Measurements from ENCODE around the gene TRAPPC11. TPM values are rescaled to one million over a fixed set of nuclear protein-coding genes. Genes with fewer than 3 reads are reported as not detected.

TRAPPC11 gene
- total RNA-seq, 1 donor from 2014 or later: 40.8 TPM

- H3K36me3 ChIP-seq (ENCODE audit: control insufficient read depth, insufficient read depth, low read length): no peaks in the 10 kb centered on the region
- H3K27me3 ChIP-seq (ENCODE audit: control insufficient read depth, insufficient read depth, low read length): peaks cover 5% of the 10 kb centered on the region
- peak; percentile 32 for FAIRE-seq
- TF ChIP-seq, protein P1, sequence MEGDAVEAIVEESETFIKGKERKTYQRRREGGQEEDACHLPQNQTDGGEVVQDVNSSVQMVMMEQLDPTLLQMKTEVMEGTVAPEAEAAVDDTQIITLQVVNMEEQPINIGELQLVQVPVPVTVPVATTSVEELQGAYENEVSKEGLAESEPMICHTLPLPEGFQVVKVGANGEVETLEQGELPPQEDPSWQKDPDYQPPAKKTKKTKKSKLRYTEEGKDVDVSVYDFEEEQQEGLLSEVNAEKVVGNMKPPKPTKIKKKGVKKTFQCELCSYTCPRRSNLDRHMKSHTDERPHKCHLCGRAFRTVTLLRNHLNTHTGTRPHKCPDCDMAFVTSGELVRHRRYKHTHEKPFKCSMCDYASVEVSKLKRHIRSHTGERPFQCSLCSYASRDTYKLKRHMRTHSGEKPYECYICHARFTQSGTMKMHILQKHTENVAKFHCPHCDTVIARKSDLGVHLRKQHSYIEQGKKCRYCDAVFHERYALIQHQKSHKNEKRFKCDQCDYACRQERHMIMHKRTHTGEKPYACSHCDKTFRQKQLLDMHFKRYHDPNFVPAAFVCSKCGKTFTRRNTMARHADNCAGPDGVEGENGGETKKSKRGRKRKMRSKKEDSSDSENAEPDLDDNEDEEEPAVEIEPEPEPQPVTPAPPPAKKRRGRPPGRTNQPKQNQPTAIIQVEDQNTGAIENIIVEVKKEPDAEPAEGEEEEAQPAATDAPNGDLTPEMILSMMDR (IDR thresholded peaks at IDR 0.05; ENCODE audit: insufficient read depth, low read length, severe bottlenecking): peak; percentile 28
- H3K4me3 ChIP-seq (ENCODE audit: low read depth, low read length): no peak overlapping the region
- no peak for DNase-seq (ENCODE audit: low read depth)
Observed at GRCh38 chr4:183758061-183758757, 99.1 kb downstream of the TRAPPC11 start.

- H3K4me3 ChIP-seq (ENCODE audit: low read depth, low read length): no peak overlapping the region
- TF ChIP-seq, protein P1 (IDR thresholded peaks at IDR 0.05; ENCODE audit: insufficient read depth, low read length, severe bottlenecking): no peak
- peaks cover 5% of the 10 kb centered on the region for H3K27me3 ChIP-seq (ENCODE audit: control insufficient read depth, insufficient read depth, low read length)
- DNase-seq (ENCODE audit: low read depth) (no peak), FAIRE-seq (no peak)
- no peaks in the 10 kb centered on the region for H3K36me3 ChIP-seq (ENCODE audit: control insufficient read depth, insufficient read depth, low read length)
Observed at GRCh38 chr4:183758758-183759447, 99.8 kb downstream of the TRAPPC11 start.

GRCh38 chr4:183760326-183760725 is 101.2 kb downstream of the TRAPPC11 start:
- Histone ChIP-seq H3K27me3 (ENCODE audit: control insufficient read depth, insufficient read depth, low read length) (peaks cover 5% of the 10 kb centered on the region), H3K36me3 (ENCODE audit: control insufficient read depth, insufficient read depth, low read length) (no peaks in the 10 kb centered on the region), H3K4me3 (ENCODE audit: low read depth, low read length) (no peak overlapping the region)
- no peak for FAIRE-seq
- TF ChIP-seq, protein P1 (IDR thresholded peaks at IDR 0.05; ENCODE audit: insufficient read depth, low read length, severe bottlenecking): no peak
- no peak for DNase-seq (ENCODE audit: low read depth)

Other genes with a start within 250 kb of the TRAPPC11 start
- gene CDKN2AIP, start 214.7 kb upstream of the TRAPPC11 start, total RNA-seq: 16.3 and 18.1 TPM in 2 replicates
- gene ING2, start 154.2 kb upstream of the TRAPPC11 start, total RNA-seq: 21.9 and 23.0 TPM in 2 replicates
- gene RWDD4, start 108 bp upstream of the TRAPPC11 start, total RNA-seq: 14.2 and 18.3 TPM in 2 replicates
- 1.3 and 2.4 TPM in 2 replicates for gene STOX2, start 246.0 kb downstream of the TRAPPC11 start, total RNA-seq